Vagina (tissue), 2 donors: ENCODE results near the gene RABGGTA.

Experiments
- POLR2A ChIP-seq, 2 donors: fragments of 450-650 bp; IDR thresholded peaks; one replicate each; pipeline ENCODE4 v1.6.1; 2017; ENCODE audit warnings: antibody characterized with exemption in 2 of 2, mild to moderate bottlenecking in 2 of 2, moderate library complexity in 2 of 2
- POLR2AphosphoS5 ChIP-seq, 2 donors: sonication (generic); formaldehyde crosslinking; IDR thresholded peaks; one replicate each; pipeline ENCODE4 v1.9.0; 2017; ENCODE audit warnings: antibody characterized with exemption in 2 of 2, mild to moderate bottlenecking in 2 of 2, low read depth in 1 of 2; ENCODE audit not compliant: insufficient read depth in 1 of 2
- TF ChIP-seq, protein P1 (sequence below), 3 experiments: fragments of 450-650 bp in 2 of 3; fragments of 200-600 bp in 1 of 3; sonication (generic) in 1 of 3; IDR thresholded peaks; one replicate each; pipeline ENCODE4 v1.5.1; 2017 to 2019; ENCODE audit warnings: antibody characterized with exemption in 3 of 3, mild to moderate bottlenecking in 2 of 3, moderate library complexity in 2 of 3

GRCh38 chr14:24293525-24293924, 22.1 kb upstream of the RABGGTA start:
- TF ChIP-seq POLR2A (IDR thresholded peaks at IDR 0.05) (no peak), POLR2AphosphoS5 (IDR thresholded peaks at IDR 0.05; ENCODE audit: insufficient read depth in 1 of 2, low read depth in 1 of 2) (no peak)
- TF ChIP-seq, protein P1, sequence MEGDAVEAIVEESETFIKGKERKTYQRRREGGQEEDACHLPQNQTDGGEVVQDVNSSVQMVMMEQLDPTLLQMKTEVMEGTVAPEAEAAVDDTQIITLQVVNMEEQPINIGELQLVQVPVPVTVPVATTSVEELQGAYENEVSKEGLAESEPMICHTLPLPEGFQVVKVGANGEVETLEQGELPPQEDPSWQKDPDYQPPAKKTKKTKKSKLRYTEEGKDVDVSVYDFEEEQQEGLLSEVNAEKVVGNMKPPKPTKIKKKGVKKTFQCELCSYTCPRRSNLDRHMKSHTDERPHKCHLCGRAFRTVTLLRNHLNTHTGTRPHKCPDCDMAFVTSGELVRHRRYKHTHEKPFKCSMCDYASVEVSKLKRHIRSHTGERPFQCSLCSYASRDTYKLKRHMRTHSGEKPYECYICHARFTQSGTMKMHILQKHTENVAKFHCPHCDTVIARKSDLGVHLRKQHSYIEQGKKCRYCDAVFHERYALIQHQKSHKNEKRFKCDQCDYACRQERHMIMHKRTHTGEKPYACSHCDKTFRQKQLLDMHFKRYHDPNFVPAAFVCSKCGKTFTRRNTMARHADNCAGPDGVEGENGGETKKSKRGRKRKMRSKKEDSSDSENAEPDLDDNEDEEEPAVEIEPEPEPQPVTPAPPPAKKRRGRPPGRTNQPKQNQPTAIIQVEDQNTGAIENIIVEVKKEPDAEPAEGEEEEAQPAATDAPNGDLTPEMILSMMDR (IDR thresholded peaks at IDR 0.05) = no peak
